Activated CD8-positive, alpha-beta memory T cell treated with anti-CD3 and anti-CD28 coated beads, Interleukin-2, amount 10 ng/mL, durations not matched to agents 7 days and 5 days (primary cell): ENCODE data around the gene PTH1R. TPM values are rescaled to one million over a fixed set of nuclear protein-coding genes. Genes with fewer than 3 reads are reported as not detected.
"Not testable (repeated sequence)": the region's sequence is repeated elsewhere in the genome, so short reads cannot be mapped to it uniquely, and the experiment has no call there.

Source experiments
- ATAC-seq: fragments of 150-1000 bp; cut with Tn5 transposase; one replicate; pipeline ENCODE4 v1.10.0; 2021; ENCODE audit warnings: moderate library complexity
- CTCF ChIA-PET: fragments of 350-600 bp; sonication (Branson Sonifier 250); formaldehyde crosslinking; loops from one replicate; lab custom pipeline; 2021; ENCODE audit warnings: antibody characterized with exemption; lab: Charles Lee
- DNase-seq: peaks from one replicate; pipeline ENCODE4 v3.0.0-alpha.2; 2020
- H3K27ac Mint-ChIP-seq: one replicate; pipeline ENCODE4 v1.8.0; 2021; ENCODE audit warnings: mild to moderate bottlenecking, mixed read lengths
- H3K27me3 Mint-ChIP-seq: one replicate; pipeline ENCODE4 v1.8.0; 2021; ENCODE audit warnings: mixed read lengths
- H3K36me3 Mint-ChIP-seq: one replicate; pipeline ENCODE4 v1.8.0; 2021; ENCODE audit warnings: mild to moderate bottlenecking, mixed read lengths
- H3K4me1 Mint-ChIP-seq: one replicate; pipeline ENCODE4 v1.8.0; 2021; ENCODE audit warnings: mixed read lengths
- H3K4me3 Mint-ChIP-seq: one replicate; pipeline ENCODE4 v1.8.0; 2021; ENCODE audit warnings: mild to moderate bottlenecking, moderate library complexity, mixed read lengths
- H3K9me3 Mint-ChIP-seq: one replicate; pipeline ENCODE4 v1.8.0; 2022; ENCODE audit warnings: low read depth, mixed read lengths
- total RNA-seq, 2 experiments: library from RNA; stranded (reverse); gene quantifications; one replicate each; pipeline ENCODE4 v1.2.3, GENCODE V29; 2021

The PTH1R gene
- total RNA-seq, 2 experiments from 2014 or later: not detected

DNA sequence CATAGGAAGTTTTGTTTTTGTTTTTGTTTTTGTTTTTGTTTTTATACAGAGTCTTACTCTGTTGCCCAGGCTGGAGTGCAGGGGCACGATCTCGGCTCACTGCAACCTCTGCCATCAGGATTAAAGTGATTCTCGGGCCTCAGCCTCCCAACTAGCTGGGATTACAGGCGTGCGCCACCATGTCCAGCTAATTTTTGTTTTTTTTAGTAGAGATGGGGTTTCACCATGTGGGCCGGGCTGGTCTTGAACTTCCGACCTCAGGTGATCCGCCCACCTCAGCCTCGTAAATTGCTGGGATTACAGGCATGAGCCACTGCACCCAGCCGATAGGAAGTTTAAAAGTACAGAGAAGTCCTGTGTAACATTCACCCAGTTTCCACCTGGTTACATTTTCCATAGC is 33.4 kb downstream of the PTH1R start:
- H3K4me1 Mint-ChIP-seq: peaks cover 31% of the 10 kb centered on the region
- CTCF ChIA-PET: interaction anchor here (1.3 kb wide), 1 partner anchor 9 kb away, joined by 3 read pairs; no protein-coding TSS in a partner anchor
- not testable (repeated sequence) for H3K27me3 Mint-ChIP-seq, H3K4me3 Mint-ChIP-seq, DNase-seq, H3K36me3 Mint-ChIP-seq, H3K9me3 Mint-ChIP-seq, ATAC-seq, H3K27ac Mint-ChIP-seq

DNA sequence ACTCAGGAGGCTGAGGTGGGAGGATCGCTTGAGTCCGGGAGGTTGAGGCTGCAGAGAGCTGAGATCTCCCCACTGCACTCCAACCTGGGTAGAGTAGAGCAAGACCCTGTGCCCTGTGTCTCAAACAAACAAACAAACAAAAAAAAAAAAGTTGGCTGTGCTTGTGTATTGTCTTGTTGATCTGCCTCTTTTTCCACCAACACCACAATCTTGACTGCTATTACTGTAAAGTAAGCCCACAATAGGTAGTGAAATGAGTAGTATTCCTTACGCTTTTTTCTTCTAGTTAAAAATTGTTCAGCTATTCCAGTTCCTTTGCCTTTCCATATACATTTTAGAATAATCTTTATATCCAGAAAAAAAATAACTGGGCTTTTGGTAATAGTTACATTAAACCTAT is 35.5 kb downstream of the PTH1R start:
- Mint-ChIP-seq H3K4me3 (no peak overlapping the region), H3K4me1 (peaks cover 34% of the 10 kb centered on the region), H3K36me3 (peaks cover 19% of the 10 kb centered on the region), H3K9me3 (peaks cover 2% of the 10 kb centered on the region), H3K27me3 (no peaks in the 10 kb centered on the region), H3K27ac (no peak overlapping the region)
- CTCF ChIA-PET: interaction anchor here (0.8 to 2.1 kb wide), 7 partner anchors 10 to 234 kb away, joined by 3 to 7 read pairs (median 3); no protein-coding TSS in a partner anchor
- ATAC-seq: peak; percentile 46
- DNase-seq: no peak

DNA sequence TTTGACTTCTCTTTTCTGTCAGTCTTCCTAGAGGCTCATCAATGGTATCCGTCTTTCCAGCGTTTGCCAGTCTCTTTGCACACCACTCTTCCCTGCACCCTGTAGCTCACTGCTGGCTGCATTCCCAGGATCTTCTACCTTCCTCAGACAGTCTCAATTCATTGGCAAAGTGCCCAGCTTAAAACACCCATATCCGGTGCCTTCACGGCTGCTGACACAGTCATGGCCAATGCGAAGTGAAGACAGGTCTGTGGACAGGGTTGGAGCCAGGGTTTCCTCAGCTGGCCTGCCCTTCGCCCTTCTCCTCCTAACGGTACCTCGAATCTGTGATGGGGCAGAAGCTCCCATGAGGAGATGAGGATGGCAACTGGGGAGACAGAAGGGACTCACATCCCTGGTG is 36.1 kb downstream of the PTH1R start:
- no peak overlapping the region for H3K27ac Mint-ChIP-seq
- peaks cover 36% of the 10 kb centered on the region for H3K4me1 Mint-ChIP-seq
- H3K36me3 Mint-ChIP-seq: peaks cover 25% of the 10 kb centered on the region
- H3K27me3 Mint-ChIP-seq: no peaks in the 10 kb centered on the region
- H3K9me3 Mint-ChIP-seq: peaks cover 2% of the 10 kb centered on the region
- DNase-seq (no peak), ATAC-seq (no peak)
- H3K4me3 Mint-ChIP-seq: no peak overlapping the region
- CTCF ChIA-PET: interaction anchor here (0.8 to 2.1 kb wide), 7 partner anchors 10 to 233 kb away, joined by 3 to 7 read pairs (median 3); no protein-coding TSS in a partner anchor

DNA sequence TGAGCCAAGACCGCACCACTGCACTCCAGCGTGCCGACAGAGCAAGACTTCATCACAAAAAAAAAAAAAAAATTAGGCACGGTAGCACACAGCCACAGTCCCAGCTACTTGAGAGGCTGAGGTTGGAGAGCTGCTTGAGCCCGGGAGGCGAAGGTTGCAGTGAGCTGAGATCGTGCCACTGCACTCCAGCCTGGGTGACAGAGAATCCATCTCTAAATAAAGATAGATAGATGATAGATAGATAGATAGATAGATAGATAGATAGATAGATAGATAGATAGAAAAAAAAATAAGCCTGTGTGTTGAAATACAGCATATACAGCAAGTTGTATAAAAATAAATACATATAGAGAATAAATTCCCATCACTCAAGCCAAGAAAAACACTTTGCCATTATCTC is 37.3 kb downstream of the PTH1R start:
- DNase-seq (no peak), ATAC-seq (no peak)
- no peak overlapping the region for H3K27ac Mint-ChIP-seq
- CTCF ChIA-PET: interaction anchor here (1.0 kb wide), 2 partner anchors 84 to 223 kb away, joined by 3 to 4 read pairs; no protein-coding TSS in a partner anchor
- peaks cover 35% of the 10 kb centered on the region for H3K36me3 Mint-ChIP-seq
- H3K4me1 Mint-ChIP-seq: peaks cover 32% of the 10 kb centered on the region
- no peaks in the 10 kb centered on the region for H3K27me3 Mint-ChIP-seq
- no peak overlapping the region for H3K4me3 Mint-ChIP-seq
- peaks cover 2% of the 10 kb centered on the region for H3K9me3 Mint-ChIP-seq

DNA sequence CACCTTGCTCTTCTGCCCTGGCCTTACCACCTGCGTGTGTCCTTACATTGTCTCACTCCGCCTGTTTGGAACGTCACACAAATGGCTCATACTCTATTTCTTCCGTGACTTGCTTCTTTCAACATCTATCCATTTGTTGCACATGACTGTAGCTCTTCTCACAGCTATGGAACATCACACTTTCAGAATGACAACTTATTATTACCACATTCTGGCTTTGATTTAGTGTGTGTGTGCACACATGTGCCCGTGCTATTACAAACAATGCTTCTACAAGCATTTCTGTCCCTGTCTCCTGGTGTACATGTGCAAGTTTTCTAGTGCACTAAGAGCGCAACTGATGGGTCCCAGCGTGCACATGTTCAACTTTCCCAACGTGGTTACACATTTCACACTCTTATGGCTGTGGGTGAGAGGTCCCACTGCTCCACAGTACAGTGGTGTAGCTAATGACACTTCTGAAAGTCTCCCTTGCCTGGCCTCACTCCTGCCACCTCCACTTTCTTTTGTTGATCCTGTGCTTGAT is 37.8 kb downstream of the PTH1R start:
- Mint-ChIP-seq H3K9me3 (peaks cover 2% of the 10 kb centered on the region), H3K27ac (no peak overlapping the region), H3K27me3 (no peaks in the 10 kb centered on the region), H3K4me3 (no peak overlapping the region), H3K36me3 (peaks cover 40% of the 10 kb centered on the region), H3K4me1 (peaks cover 32% of the 10 kb centered on the region)
- CTCF ChIA-PET: interaction anchor here (1.0 kb wide), 2 partner anchors 84 to 223 kb away, joined by 3 to 4 read pairs; no protein-coding TSS in a partner anchor
- DNase-seq (no peak), ATAC-seq (no peak)

DNA sequence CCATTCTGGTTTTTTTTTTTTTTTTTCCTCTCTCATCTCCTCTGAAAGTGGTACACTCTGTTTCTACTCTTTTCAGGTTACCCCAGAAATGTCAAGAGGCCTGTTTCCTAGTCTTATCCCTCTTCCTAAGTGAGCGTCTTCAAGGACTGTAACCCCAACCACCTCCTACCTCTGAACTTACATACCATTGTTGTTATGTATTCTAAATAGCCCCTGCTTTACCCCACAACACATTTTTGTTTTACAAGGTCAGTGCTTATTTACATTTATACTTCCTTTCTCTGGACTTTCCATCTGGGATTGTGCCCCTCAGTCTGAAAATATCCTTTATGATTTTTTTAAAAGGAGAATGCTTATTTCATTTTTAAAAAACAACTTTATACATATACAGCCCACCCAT is 38.8 kb downstream of the PTH1R start:
- CTCF ChIA-PET: no interaction called here
- no peak overlapping the region for H3K4me3 Mint-ChIP-seq
- ATAC-seq: no peak
- no peak for DNase-seq
- H3K27me3 Mint-ChIP-seq: no peaks in the 10 kb centered on the region
- no peak overlapping the region for H3K27ac Mint-ChIP-seq
- peaks cover 32% of the 10 kb centered on the region for H3K4me1 Mint-ChIP-seq
- peaks cover 2% of the 10 kb centered on the region for H3K9me3 Mint-ChIP-seq
- peaks cover 45% of the 10 kb centered on the region for H3K36me3 Mint-ChIP-seq

DNA sequence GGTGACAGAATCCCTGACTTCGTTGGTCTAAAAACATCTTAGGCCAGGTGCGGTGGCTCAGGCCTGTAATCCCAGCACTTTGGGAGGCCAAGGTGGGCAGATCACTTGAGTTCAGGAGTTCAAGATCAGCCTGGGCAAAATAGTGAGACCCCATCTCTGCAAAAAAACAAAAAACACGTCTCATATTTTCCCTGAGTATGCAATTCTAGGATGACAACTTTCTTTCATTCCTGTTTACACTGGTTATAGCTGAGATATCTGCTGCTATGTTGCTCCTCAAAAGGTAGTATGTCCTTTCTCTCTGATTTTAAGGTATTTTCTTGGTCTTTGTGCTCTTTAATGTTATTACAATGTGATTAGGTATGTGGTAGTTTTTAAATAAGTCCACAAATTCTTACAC is 39.3 kb downstream of the PTH1R start:
- H3K9me3 Mint-ChIP-seq: peaks cover 2% of the 10 kb centered on the region
- DNase-seq: no peak
- no peak overlapping the region for H3K4me3 Mint-ChIP-seq

DNA sequence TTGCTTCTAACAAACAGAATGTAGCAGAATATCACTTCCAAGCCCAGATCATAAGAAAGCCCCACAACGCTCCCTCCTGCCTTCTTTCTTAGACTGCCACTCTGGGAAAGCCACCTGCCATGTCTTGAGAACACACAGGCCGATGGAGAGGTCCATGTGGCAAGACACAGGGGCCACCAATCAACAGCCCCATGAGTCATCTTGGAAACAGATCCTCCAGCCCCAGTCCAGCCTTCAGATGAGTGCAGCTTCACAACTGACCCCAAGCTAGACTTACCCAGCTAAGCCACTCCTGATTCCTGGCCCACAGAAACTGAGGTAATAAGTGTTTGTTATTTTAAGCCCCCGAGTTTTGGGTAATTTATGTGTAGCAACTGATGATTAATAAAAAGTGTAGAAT is 39.7 kb downstream of the PTH1R start:
- peaks cover 32% of the 10 kb centered on the region for H3K4me1 Mint-ChIP-seq
- CTCF ChIA-PET: interaction anchor here (1.0 kb wide), 1 partner anchor 8 kb away, joined by 3 read pairs; no protein-coding TSS in a partner anchor

More for the DNA sequence above, 39.3 kb downstream of the PTH1R start:
- Mint-ChIP-seq H3K27me3 (no peaks in the 10 kb centered on the region), H3K4me1 (peaks cover 32% of the 10 kb centered on the region), H3K36me3 (peaks cover 49% of the 10 kb centered on the region), H3K27ac (no peak overlapping the region)
- ATAC-seq: no peak
- CTCF ChIA-PET: no interaction called here

DNA sequence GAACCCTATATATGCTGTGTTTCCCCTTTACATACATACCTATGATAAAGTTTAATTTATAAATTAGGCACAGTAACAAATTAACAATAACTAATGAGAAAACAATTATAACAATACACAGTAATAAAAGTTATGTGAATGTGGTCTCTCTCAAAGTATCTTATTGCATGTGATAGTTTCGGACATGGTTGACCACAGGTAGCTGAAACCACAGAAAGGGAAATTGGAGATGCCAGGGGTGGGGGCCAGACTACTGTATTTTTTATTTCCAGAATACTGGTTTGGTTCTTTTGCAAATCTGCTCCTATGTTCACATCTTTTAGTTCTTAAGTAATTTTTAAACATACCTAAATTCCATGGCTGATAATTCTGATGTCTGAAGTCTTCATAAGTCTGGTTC is 40.7 kb downstream of the PTH1R start:
- DNase-seq (no peak), ATAC-seq (no peak)
- peaks cover 59% of the 10 kb centered on the region for H3K36me3 Mint-ChIP-seq
- peaks cover 2% of the 10 kb centered on the region for H3K9me3 Mint-ChIP-seq
- H3K4me3 Mint-ChIP-seq: no peak overlapping the region
- H3K27ac Mint-ChIP-seq: no peak overlapping the region
- H3K4me1 Mint-ChIP-seq: peaks cover 25% of the 10 kb centered on the region
- H3K27me3 Mint-ChIP-seq: no peaks in the 10 kb centered on the region
- CTCF ChIA-PET: interaction anchor here (1.0 to 1.6 kb wide), 3 partner anchors 9 to 406 kb away, joined by 3 to 6 read pairs (median 3); no protein-coding TSS in a partner anchor

More for the DNA sequence above, 39.7 kb downstream of the PTH1R start:
- DNase-seq (no peak), ATAC-seq (no peak)
- peaks cover 50% of the 10 kb centered on the region for H3K36me3 Mint-ChIP-seq
- H3K4me3 Mint-ChIP-seq: no peak overlapping the region
- no peaks in the 10 kb centered on the region for H3K27me3 Mint-ChIP-seq
- H3K9me3 Mint-ChIP-seq: peaks cover 2% of the 10 kb centered on the region
- no peak overlapping the region for H3K27ac Mint-ChIP-seq

DNA sequence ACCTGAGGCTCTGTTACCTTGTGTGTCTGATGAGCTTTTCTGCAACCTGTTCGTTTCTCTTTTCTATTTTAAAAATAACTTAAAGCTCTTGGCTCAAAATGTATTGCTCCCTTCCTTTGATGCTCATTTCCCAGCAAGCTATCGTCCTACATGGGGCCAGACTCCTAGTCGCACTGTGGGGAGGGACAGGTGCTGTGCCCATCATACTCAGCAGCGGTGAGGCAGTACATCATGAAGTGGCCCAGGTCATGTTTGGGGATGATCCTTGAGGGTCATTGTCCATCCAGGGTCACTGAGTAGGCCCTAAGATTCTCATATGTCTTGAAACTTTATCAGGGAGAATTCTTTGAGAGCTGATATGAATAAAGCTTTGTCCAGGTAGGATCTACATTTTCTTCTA is 41.1 kb downstream of the PTH1R start:
- no peak for DNase-seq
- Mint-ChIP-seq H3K4me3 (no peak overlapping the region), H3K36me3 (peaks cover 61% of the 10 kb centered on the region), H3K4me1 (peaks cover 21% of the 10 kb centered on the region), H3K27ac (no peak overlapping the region), H3K27me3 (no peaks in the 10 kb centered on the region), H3K9me3 (peaks cover 2% of the 10 kb centered on the region)
- CTCF ChIA-PET: interaction anchor here (1.1 to 1.6 kb wide), 2 partner anchors 9 to 405 kb away, joined by 3 to 6 read pairs; no protein-coding TSS in a partner anchor
- no peak for ATAC-seq

DNA sequence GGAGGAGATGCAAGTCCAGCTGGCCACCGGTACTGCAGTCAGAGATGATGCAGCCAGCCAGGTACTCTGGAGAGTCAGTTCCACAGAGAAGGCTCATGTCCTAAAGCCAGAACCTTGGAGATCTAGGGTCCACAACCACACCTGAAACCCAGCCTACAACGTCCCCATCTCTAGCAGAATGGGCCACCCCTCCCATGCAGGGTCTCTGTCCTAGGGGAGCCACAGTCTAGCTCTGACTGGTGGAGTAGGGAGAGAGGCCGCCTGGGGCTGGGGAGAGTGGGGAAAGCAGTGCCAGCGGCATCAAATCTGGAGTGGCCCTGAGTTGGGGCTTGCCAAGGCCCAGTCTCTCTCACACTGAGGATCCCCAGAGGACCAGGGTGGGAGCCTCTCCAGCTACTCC is 43.5 kb downstream of the PTH1R start:
- no peaks in the 10 kb centered on the region for H3K27me3 Mint-ChIP-seq
- CTCF ChIA-PET: no interaction called here
- no peak for DNase-seq

DNA sequence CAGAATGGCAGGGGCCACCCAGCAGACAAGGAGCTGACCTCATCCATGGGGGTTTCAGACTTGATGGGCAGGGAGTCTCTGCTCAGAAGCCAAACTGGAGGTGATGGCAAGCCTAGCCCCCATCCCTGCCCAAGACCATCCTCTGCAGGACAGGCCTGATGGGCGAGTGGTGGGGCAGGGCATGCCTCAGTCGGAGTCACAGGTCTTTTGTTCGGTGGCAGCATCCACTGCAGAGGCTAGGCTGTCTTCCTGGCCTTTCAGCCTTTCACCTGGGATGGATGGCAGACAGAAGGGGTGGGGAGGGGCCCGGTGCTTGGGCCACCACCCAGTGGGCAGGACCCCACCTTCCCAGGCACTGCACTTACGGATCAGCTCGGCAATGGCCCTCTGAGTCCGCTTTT is 44.4 kb downstream of the PTH1R start:
- Mint-ChIP-seq H3K27ac (no peak overlapping the region), H3K4me3 (no peak overlapping the region), H3K27me3 (no peaks in the 10 kb centered on the region), H3K36me3 (peaks cover 69% of the 10 kb centered on the region), H3K9me3 (peaks cover 2% of the 10 kb centered on the region), H3K4me1 (peaks cover 29% of the 10 kb centered on the region)
- DNase-seq (no peak), ATAC-seq (no peak)
- CTCF ChIA-PET: interaction anchor here (2.0 to 2.3 kb wide), 2 partner anchors 14 to 77 kb away, joined by 7 to 17 read pairs; no protein-coding TSS in a partner anchor

More for the DNA sequence above, 43.5 kb downstream of the PTH1R start:
- H3K36me3 Mint-ChIP-seq: peaks cover 70% of the 10 kb centered on the region
- H3K9me3 Mint-ChIP-seq: peaks cover 2% of the 10 kb centered on the region
- peaks cover 25% of the 10 kb centered on the region for H3K4me1 Mint-ChIP-seq
- ATAC-seq: no peak
- H3K27ac Mint-ChIP-seq: no peak overlapping the region
- H3K4me3 Mint-ChIP-seq: no peak overlapping the region

DNA sequence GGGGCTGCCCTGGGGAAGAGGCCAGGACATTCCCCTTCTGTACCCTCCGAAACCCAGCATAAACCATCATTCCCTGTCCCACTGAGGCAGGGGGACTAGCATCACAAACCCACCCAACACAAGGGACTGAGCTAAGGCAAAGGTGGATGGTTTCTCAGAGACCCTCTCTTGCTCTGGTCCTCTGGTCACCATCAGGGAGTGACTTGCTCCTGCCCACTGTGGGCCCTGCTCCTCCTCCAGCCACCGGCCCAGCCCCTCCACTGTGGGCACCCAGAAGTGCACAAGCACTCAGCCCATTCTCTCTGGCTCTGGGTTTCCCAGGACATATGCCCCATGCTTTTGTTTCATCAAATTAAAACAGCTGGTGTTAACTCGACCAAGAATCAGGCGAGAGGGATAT is 44.9 kb downstream of the PTH1R start:
- ATAC-seq: no peak
- no peak overlapping the region for H3K4me3 Mint-ChIP-seq
- H3K27me3 Mint-ChIP-seq: no peaks in the 10 kb centered on the region
- no peak for DNase-seq
- CTCF ChIA-PET: interaction anchor here (0.6 to 2.3 kb wide), 8 partner anchors 11 to 391 kb away, joined by 3 to 17 read pairs (median 4); no protein-coding TSS in a partner anchor
- H3K4me1 Mint-ChIP-seq: peaks cover 35% of the 10 kb centered on the region
- peaks cover 2% of the 10 kb centered on the region for H3K9me3 Mint-ChIP-seq
- H3K27ac Mint-ChIP-seq: no peak overlapping the region
- H3K36me3 Mint-ChIP-seq: peaks cover 70% of the 10 kb centered on the region
